Measurements from ENCODE around the gene SLC7A1. TPM values are rescaled to one million over a fixed set of nuclear protein-coding genes. Genes with fewer than 3 reads are reported as not detected.

SLC7A1 gene
- total RNA-seq, 4 donors from 2014 or later: 26.8 to 44.2 (median 37.5) TPM

- Histone ChIP-seq H3K36me3 (peaks cover 0 to 46% (median 0%) of the 10 kb centered on the region in 3 donors), H3K9me3 (no peaks in the 10 kb centered on the region), H3K27ac (no peak overlapping the region), H3K27me3 (no peaks in the 10 kb centered on the region), H3K4me3 (no peak overlapping the region), H3K4me1 (peaks cover 0 to 9% (median 0%) of the 10 kb centered on the region in 4 donors)
- TF ChIP-seq POLR2A (IDR thresholded peaks at IDR 0.05) (no peak), CTCF (IDR thresholded peaks at IDR 0.05) (no peak)
- no peak for DNase-seq
Observed at GRCh38 chr13:29513002-29513980, 82.2 kb downstream of the SLC7A1 start.

- Histone ChIP-seq H3K27me3 (no peaks in the 10 kb centered on the region), H3K4me1 (peaks cover 0 to 13% (median 0%) of the 10 kb centered on the region in 4 donors), H3K27ac (no peak overlapping the region), H3K4me3 (no peak overlapping the region), H3K36me3 (peaks cover 0 to 34% (median 0%) of the 10 kb centered on the region in 3 donors), H3K9me3 (no peaks in the 10 kb centered on the region)
- no peak for DNase-seq
- TF ChIP-seq CTCF (IDR thresholded peaks at IDR 0.05) (no peak), POLR2A (IDR thresholded peaks at IDR 0.05) (no peak)
Observed at GRCh38 chr13:29511980-29512379, 83.5 kb downstream of the SLC7A1 start.

GRCh38 chr13:29511106-29511796, 84.2 kb downstream of the SLC7A1 start:
- Histone ChIP-seq H3K4me3 (no peak overlapping the region), H3K27ac (no peak overlapping the region), H3K4me1 (peaks cover 0 to 13% (median 0%) of the 10 kb centered on the region in 4 donors), H3K36me3 (peaks cover 0 to 27% (median 0%) of the 10 kb centered on the region in 3 donors), H3K9me3 (no peaks in the 10 kb centered on the region), H3K27me3 (no peaks in the 10 kb centered on the region)
- TF ChIP-seq CTCF (IDR thresholded peaks at IDR 0.05): no peak
- DNase-seq: no peak

GRCh38 chr13:29510651-29511084, 84.8 kb downstream of the SLC7A1 start:
- no peak overlapping the region for H3K27ac ChIP-seq
- H3K4me3 ChIP-seq: no peak overlapping the region
- H3K27me3 ChIP-seq: no peaks in the 10 kb centered on the region
- DNase-seq: no peak
- no peaks in the 10 kb centered on the region for H3K9me3 ChIP-seq
- no peak for TF ChIP-seq CTCF (IDR thresholded peaks at IDR 0.05)
- TF ChIP-seq POLR2A (IDR thresholded peaks at IDR 0.05): no peak
- H3K4me1 ChIP-seq: peaks cover 0 to 13% (median 0%) of the 10 kb centered on the region in 4 donors
- peaks cover 0 to 21% (median 0%) of the 10 kb centered on the region in 3 donors for H3K36me3 ChIP-seq

- no peak for TF ChIP-seq POLR2A (IDR thresholded peaks at IDR 0.05)
- TF ChIP-seq CTCF (IDR thresholded peaks at IDR 0.05): no peak
- H3K4me1 ChIP-seq: peaks cover 0 to 13% (median 0%) of the 10 kb centered on the region in 4 donors
- H3K36me3 ChIP-seq: peaks cover 0 to 16% (median 0%) of the 10 kb centered on the region in 3 donors
- H3K27me3 ChIP-seq: no peaks in the 10 kb centered on the region
- DNase-seq: no peak
- H3K9me3 ChIP-seq: no peaks in the 10 kb centered on the region
- H3K4me3 ChIP-seq: no peak overlapping the region
- no peak overlapping the region for H3K27ac ChIP-seq
Observed at GRCh38 chr13:29509999-29510589, 85.4 kb downstream of the SLC7A1 start.
